ENCODE data around the gene THSD8. TPM values are rescaled to one million over a fixed set of nuclear protein-coding genes. Genes with fewer than 3 reads are reported as not detected.
"Not testable (repeated sequence)": the region's sequence is repeated elsewhere in the genome, so short reads cannot be mapped to it uniquely, and the experiment has no call there.

THSD8 gene
- total and polyA plus RNA-seq, 2 experiments from 2014 or later, result 10.8 TPM; not detected in 1

DNA sequence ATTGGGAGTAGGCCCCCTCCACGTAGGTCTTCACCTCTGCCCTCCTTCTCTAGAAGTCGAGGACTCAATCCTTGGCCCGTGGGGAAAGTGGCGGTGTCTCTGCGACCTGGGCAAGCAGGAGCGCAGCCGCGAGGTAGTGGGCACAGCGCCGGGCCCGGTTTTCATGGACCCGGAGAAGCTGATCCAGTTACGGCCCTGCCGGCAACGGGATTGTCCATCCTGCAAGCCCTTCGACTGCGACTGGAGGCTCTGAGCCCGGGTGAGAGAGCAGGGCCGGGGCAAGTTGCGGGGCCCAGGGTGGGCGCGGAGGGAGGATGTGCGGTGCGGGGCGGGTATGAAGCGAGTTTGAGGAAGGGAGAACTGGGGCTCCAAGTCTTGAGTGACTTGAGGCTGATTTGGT is 2.2 kb downstream of the THSD8 start:
- no peak for DNase-seq
- in situ Hi-C loops (cut with MboI), result no loop called here

DNA sequence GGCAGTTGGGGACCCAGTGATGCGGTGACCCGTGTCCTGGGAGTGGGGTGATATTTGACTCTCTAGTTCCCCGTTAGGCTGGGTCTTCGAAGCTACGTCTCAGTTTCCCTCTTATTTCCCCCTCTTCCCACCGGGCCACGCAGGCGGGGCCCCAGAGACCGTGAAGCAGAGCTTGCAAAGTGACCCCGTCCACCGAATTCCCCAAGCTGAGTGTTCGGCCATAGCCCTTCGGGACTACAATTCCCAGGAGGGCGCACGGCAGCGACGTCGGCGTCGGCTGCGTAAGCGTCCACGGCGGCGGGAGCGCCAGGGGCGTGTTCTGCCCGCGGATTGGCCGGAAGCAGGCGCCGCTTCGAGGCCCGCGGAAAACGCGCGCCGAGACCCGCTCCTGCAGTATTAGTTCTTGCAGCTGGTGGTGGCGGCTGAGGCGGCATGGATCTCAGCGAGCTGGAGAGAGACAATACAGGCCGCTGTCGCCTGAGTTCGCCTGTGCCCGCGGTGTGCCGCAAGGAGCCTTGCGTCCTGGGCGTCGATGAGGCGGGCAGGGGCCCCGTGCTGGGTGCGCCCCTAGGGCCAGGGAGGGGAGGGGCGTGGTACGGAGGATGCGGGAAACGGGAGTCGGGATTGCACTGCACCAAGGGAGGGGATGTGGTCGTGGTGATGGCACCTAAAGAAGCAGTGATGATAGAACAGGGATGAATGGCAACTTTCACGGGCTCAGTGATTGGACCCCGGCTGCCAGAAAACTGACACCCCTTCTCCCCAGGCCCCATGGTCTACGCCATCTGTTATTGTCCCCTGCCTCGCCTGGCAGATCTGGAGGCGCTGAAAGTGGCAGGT is 4.6 kb downstream of the THSD8 start, which contains the start of gene RNASEH2A:
Gene RNASEH2A (plus strand): TSS at position 343 of the 840 bp plus-strand sequence. CDS start 90 bp downstream, at position 433.
- H3K9me3 ChIP-seq (ENCODE audit: low read depth), result no peaks in the 10 kb centered on the region
- peak within 1 kb of the TSS; percentile 84 for H3K9ac ChIP-seq
- peak; percentile 97 for DNase-seq
- WGBS, 2 experiments (ENCODE audit: low coverage in 1 of 2, low lambda C conversion rate in 2 of 2, missing lambda C conversion rate in 2 of 2), result 4 to 5% methylated on average over 62 to 66 of the region's 66 CpGs
- in situ Hi-C loops (cut with MboI), result no loop called here
- H3K4me1 ChIP-seq (ENCODE audit: insufficient read depth), result no peaks in the 10 kb centered on the region
- no peak within 1 kb of the TSS for H3K27ac ChIP-seq
- H3K9me2 ChIP-seq (ENCODE audit: insufficient read depth), result no peaks in the 10 kb centered on the region
- no peaks in the 10 kb centered on the region for H3K36me3 ChIP-seq (ENCODE audit: low read depth)
- no peaks in the 10 kb centered on the region for H3F3A ChIP-seq (ENCODE audit: insufficient read depth)
- peak within 1 kb of the TSS; percentile 90 for H3K4me3 ChIP-seq
- H2AFZ ChIP-seq, result peak within 1 kb of the TSS; percentile 95
- H4K20me1 ChIP-seq (ENCODE audit: insufficient read depth), result no peaks in the 10 kb centered on the region
- H3K27me3 ChIP-seq (replicated peaks; ENCODE audit: insufficient read depth), result no peaks in the 10 kb centered on the region
- H3K79me2 ChIP-seq (ENCODE audit: insufficient read depth), result peaks cover 6% of the 10 kb centered on the region; the same call in 1 of the 2 replicates
- peak within 1 kb of the TSS; percentile 91 for H3K4me2 ChIP-seq (ENCODE audit: unreplicated experiment)
- TF ChIP-seq EZH2 (IDR thresholded peaks at IDR 0.05; ENCODE audit: insufficient read depth, poor library complexity, severe bottlenecking) (no peak), EZH2phosphoT487 (IDR thresholded peaks at IDR 0.05; ENCODE audit: insufficient read depth, low read depth) (no peak)

More for the DNA sequence above, 2.2 kb downstream of the THSD8 start:
- Histone ChIP-seq H3F3A (ENCODE audit: insufficient read depth) (0 out of 2 replicates have a peak, but pooled peaks cover 6% of the 10 kb centered on the region), H2AFZ (no peak overlapping the region), H3K27ac (no peak overlapping the region), H3K27me3 (replicated peaks; ENCODE audit: insufficient read depth) (no peaks in the 10 kb centered on the region), H3K36me3 (ENCODE audit: low read depth) (no peaks in the 10 kb centered on the region), H3K4me2 (ENCODE audit: unreplicated experiment) (no peak overlapping the region), H3K79me2 (ENCODE audit: insufficient read depth) (peaks cover 6% of the 10 kb centered on the region; the same call in 1 of the 2 replicates), H3K9me3 (ENCODE audit: low read depth) (no peaks in the 10 kb centered on the region), H3K4me1 (ENCODE audit: insufficient read depth) (no peaks in the 10 kb centered on the region), H3K9me2 (ENCODE audit: insufficient read depth) (no peaks in the 10 kb centered on the region), H3K4me3 (no peak overlapping the region), H4K20me1 (ENCODE audit: insufficient read depth) (no peaks in the 10 kb centered on the region), H3K9ac (no peak overlapping the region)
- no peak for TF ChIP-seq EZH2 (IDR thresholded peaks at IDR 0.05; ENCODE audit: insufficient read depth, poor library complexity, severe bottlenecking)
- TF ChIP-seq EZH2phosphoT487 (IDR thresholded peaks at IDR 0.05; ENCODE audit: insufficient read depth, low read depth), result no peak
- 94 to 95% methylated on average over 18 to 26 of the region's 26 CpGs for WGBS, 2 experiments (ENCODE audit: low coverage in 1 of 2, low lambda C conversion rate in 2 of 2, missing lambda C conversion rate in 2 of 2)

DNA sequence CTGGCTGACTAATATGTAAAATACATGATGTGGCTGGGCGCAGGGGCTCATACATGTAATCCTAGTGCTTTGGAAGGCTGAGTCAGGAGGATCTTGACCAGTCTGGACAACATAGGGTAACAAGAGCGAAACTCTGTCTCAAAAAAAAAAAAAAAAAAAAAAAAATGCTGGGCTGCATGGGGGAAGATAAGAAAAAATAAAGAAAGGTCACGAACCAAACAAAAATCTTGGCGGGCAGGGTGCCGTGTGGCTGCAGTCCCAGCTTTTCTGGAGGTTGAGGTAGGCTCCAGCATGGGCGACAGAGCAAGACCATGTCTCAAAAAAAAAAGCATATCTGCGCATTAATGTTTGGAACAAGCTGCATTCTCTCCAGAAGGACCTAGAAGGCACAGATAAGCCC is 13.2 kb downstream of the THSD8 start:
- Histone ChIP-seq H3K27me3 (replicated peaks; ENCODE audit: insufficient read depth) (no peaks in the 10 kb centered on the region), H3K27ac (no peak overlapping the region), H3F3A (ENCODE audit: insufficient read depth) (no peaks in the 10 kb centered on the region), H3K36me3 (ENCODE audit: low read depth) (no peaks in the 10 kb centered on the region), H3K9me3 (ENCODE audit: low read depth) (no peaks in the 10 kb centered on the region), H3K79me2 (ENCODE audit: insufficient read depth) (no peaks in the 10 kb centered on the region), H4K20me1 (ENCODE audit: insufficient read depth) (no peaks in the 10 kb centered on the region), H2AFZ (no peak overlapping the region), H3K9me2 (ENCODE audit: insufficient read depth) (no peaks in the 10 kb centered on the region), H3K4me1 (ENCODE audit: insufficient read depth) (no peaks in the 10 kb centered on the region), H3K9ac (no peak overlapping the region), H3K4me2 (ENCODE audit: unreplicated experiment) (no peak overlapping the region), H3K4me3 (no peak overlapping the region)
- TF ChIP-seq EZH2 (IDR thresholded peaks at IDR 0.05; ENCODE audit: insufficient read depth, poor library complexity, severe bottlenecking) (no peak), EZH2phosphoT487 (IDR thresholded peaks at IDR 0.05; ENCODE audit: insufficient read depth, low read depth) (no peak)
- no peak for DNase-seq
- in situ Hi-C loops (cut with MboI), result no loop called here
- 86 to 93% methylated on average over 7 of the region's 7 CpGs for WGBS, 2 experiments (ENCODE audit: low coverage in 1 of 2, low lambda C conversion rate in 2 of 2, missing lambda C conversion rate in 2 of 2)

DNA sequence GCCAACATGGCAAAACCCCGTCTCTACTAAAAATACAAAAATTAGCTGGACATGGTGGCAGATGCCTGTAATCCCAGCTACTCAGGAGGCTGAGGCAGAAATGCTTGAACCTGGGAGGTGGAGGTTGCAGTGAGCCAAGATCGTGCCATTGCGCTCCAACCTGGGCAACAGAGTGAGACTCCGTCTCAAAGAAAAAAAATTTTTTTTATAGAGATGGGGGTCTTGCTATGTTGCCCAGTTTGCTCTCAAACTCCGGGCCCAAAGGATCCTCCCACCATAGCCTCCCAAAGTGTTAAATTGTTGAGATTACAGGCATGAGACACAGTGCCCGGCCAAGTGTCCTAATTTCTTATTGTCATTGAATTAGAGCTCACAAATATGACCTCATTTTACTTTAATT is 15.3 kb downstream of the THSD8 start:
- not testable (repeated sequence) for H3K27me3 ChIP-seq (replicated peaks; ENCODE audit: insufficient read depth); DNase-seq

DNA sequence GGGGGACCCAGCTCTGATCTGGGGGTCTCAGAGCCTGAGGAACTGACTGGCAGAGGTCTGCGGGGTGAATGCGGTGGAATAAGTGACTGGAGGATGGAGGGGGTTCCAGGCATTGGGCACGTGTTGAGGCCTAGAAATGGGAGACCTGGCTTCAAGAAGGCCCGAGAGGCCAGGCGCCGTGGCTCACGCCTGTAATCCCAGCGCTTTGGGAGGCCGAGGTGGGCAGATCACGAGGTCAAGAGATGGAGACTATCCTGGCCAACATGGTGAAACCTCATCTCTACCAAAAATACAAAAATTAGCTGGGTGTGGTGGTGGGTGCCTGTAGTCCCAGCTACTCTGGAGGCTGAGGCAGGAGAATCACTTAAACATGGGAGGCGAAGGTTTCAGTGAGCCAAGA is 15.9 kb downstream of the THSD8 start:
- H3K27ac ChIP-seq; H4K20me1 ChIP-seq (ENCODE audit: insufficient read depth); in situ Hi-C loops (cut with MboI); H3K27me3 ChIP-seq (replicated peaks; ENCODE audit: insufficient read depth); H3K9ac ChIP-seq; H3K36me3 ChIP-seq (ENCODE audit: low read depth); H3K79me2 ChIP-seq (ENCODE audit: insufficient read depth); H3F3A ChIP-seq (ENCODE audit: insufficient read depth); H3K4me1 ChIP-seq (ENCODE audit: insufficient read depth); H2AFZ ChIP-seq; H3K9me3 ChIP-seq (ENCODE audit: low read depth); H3K4me3 ChIP-seq; DNase-seq; H3K4me2 ChIP-seq (ENCODE audit: unreplicated experiment); H3K9me2 ChIP-seq (ENCODE audit: insufficient read depth): not testable (repeated sequence)
- 75 to 87% methylated on average over 4 to 11 of the region's 11 CpGs for WGBS, 2 experiments (ENCODE audit: low coverage in 1 of 2, low lambda C conversion rate in 2 of 2, missing lambda C conversion rate in 2 of 2)

More for the DNA sequence above, 15.3 kb downstream of the THSD8 start:
- H2AFZ ChIP-seq; H3K79me2 ChIP-seq (ENCODE audit: insufficient read depth); H3K9ac ChIP-seq; in situ Hi-C loops (cut with MboI); H3K9me3 ChIP-seq (ENCODE audit: low read depth); H3K4me1 ChIP-seq (ENCODE audit: insufficient read depth); H3K4me2 ChIP-seq (ENCODE audit: unreplicated experiment); H4K20me1 ChIP-seq (ENCODE audit: insufficient read depth); H3K9me2 ChIP-seq (ENCODE audit: insufficient read depth); H3F3A ChIP-seq (ENCODE audit: insufficient read depth); H3K27ac ChIP-seq; H3K36me3 ChIP-seq (ENCODE audit: low read depth); H3K4me3 ChIP-seq: not testable (repeated sequence)
- 88 to 89% methylated on average over 6 of the region's 6 CpGs for WGBS, 2 experiments (ENCODE audit: low coverage in 1 of 2, low lambda C conversion rate in 2 of 2, missing lambda C conversion rate in 2 of 2)

All from GM23248 (cell line).